Endothelial cell of umbilical vein (primary cell): ENCODE measurements around the gene VDAC2. TPM values are rescaled to one million over a fixed set of nuclear protein-coding genes. Genes with fewer than 3 reads are reported as not detected.

Experiments
- BruUV-seq: library from RNA; stranded (reverse); fragments of 400-500 nt; replicated peaks from 2 replicates; lab custom pipeline; 2021; lab: Mats Ljungman, UMichigan
- CTCF ChIA-PET: fragments of 300-600, 350-600 bp; sonication (Branson Sonifier 250); formaldehyde crosslinking; loops from one replicate; lab custom pipeline; 2021; ENCODE audit warnings: antibody characterized with exemption, inconsistent platforms; lab: Charles Lee
- POLR2A ChIA-PET: fragments of 300-600, 350-600 bp; sonication (Branson Sonifier 250); formaldehyde crosslinking; loops from one replicate; lab custom pipeline; 2021; ENCODE audit warnings: antibody characterized with exemption, inconsistent platforms; lab: Charles Lee
- DNase-seq: peaks from one replicate; pipeline ENCODE4 v3.0.0-alpha.2; 2011; ENCODE audit warnings: low read depth, low spot score
- FAIRE-seq: peaks from 2 replicates; lab custom pipeline; 2011; peaks lifted over from hg19 to GRCh38; lab: Jason Lieb, UNC
- H2AFZ ChIP-seq: 2 replicates; pipeline ENCODE4 v1.6.0; 2012; ENCODE audit warnings: low read depth, low read length, control low read depth, inconsistent platforms
- H3K27ac ChIP-seq: 2 replicates; pipeline ENCODE4 v1.5.1; 2011; ENCODE audit warnings: low read depth, mild to moderate bottlenecking, control low read depth, low read length, moderate library complexity; ENCODE audit not compliant: insufficient read depth
- H3K27me3 ChIP-seq, 2 experiments: 2 replicates each; pipeline versions ENCODE4 v1.6.0 to v1.6.1; 2011; ENCODE audit warnings: low read length in 2 of 2, mixed read lengths in 1 of 2; ENCODE audit not compliant: control insufficient read depth in 2 of 2, insufficient read depth in 2 of 2
- H3K36me3 ChIP-seq, 2 experiments: 2 replicates in 1 of 2; 3 replicates in 1 of 2; pipeline ENCODE4 v1.5.1; 2011; ENCODE audit warnings: low read length in 2 of 2, mild to moderate bottlenecking in 1 of 2, moderate library complexity in 1 of 2; ENCODE audit not compliant: control insufficient read depth in 2 of 2, insufficient read depth in 2 of 2; ENCODE audit errors: extremely low read depth in 1 of 2
- H3K4me1 ChIP-seq: 3 replicates; pipeline ENCODE4 v1.5.1; 2011; ENCODE audit warnings: mild to moderate bottlenecking, low read length; ENCODE audit not compliant: control insufficient read depth, insufficient read depth; ENCODE audit errors: extremely low read depth
- H3K4me2 ChIP-seq: 2 replicates; pipeline ENCODE4 v1.6.1; 2011; ENCODE audit warnings: low read length, control low read depth, mixed read lengths; ENCODE audit not compliant: insufficient read depth
- H3K4me3 ChIP-seq, 3 experiments: fragments of 200-600 bp in 1 of 3; sonication (generic), shearing (Covaris generic) in 1 of 3; replicated peaks in 1 of 3; 2 replicates each; pipeline ENCODE4 v1.5.1; 2011 to 2016; ENCODE audit warnings: control low read depth in 3 of 3, low read length in 3 of 3, mild to moderate bottlenecking in 2 of 3, inconsistent platforms in 1 of 3, low read depth in 1 of 3, moderate library complexity in 1 of 3; ENCODE audit not compliant: insufficient read depth in 1 of 3
- H3K79me2 ChIP-seq: 2 replicates; pipeline ENCODE4 v1.6.0; 2012; ENCODE audit warnings: low read length, inconsistent platforms; ENCODE audit not compliant: control insufficient read depth, insufficient read depth
- H3K9ac ChIP-seq: replicated peaks from 2 replicates; pipeline ENCODE3; 2011; ENCODE audit warnings: low read length, control low read depth; ENCODE audit not compliant: insufficient read depth; ENCODE audit errors: extremely low read depth
- H3K9me1 ChIP-seq: replicated peaks from 3 replicates; pipeline ENCODE4 v1.6.0; 2011; ENCODE audit warnings: mild to moderate bottlenecking, low read length; ENCODE audit not compliant: control insufficient read depth, insufficient read depth; ENCODE audit errors: extremely low read depth
- H3K9me3 ChIP-seq: replicated peaks from 2 replicates; pipeline ENCODE4 v1.5.1; 2012; ENCODE audit warnings: low read length, inconsistent platforms; ENCODE audit not compliant: control insufficient read depth, insufficient read depth
- H4K20me1 ChIP-seq: replicated peaks from 2 replicates; pipeline ENCODE3; 2011; ENCODE audit warnings: mild to moderate bottlenecking, low read length; ENCODE audit not compliant: control insufficient read depth, insufficient read depth; ENCODE audit errors: extremely low read depth
- CTCF ChIP-seq, 2 donors: IDR thresholded peaks; 1 replicate in 1 of 2; 2 replicates in 1 of 2; pipeline ENCODE4 v1.5.1; 2011; ENCODE audit warnings: low read length in 2 of 2, mild to moderate bottlenecking in 2 of 2, moderate library complexity in 2 of 2, control low read depth in 1 of 2, inconsistent platforms in 1 of 2, low read depth in 1 of 2; ENCODE audit not compliant: insufficient read depth in 1 of 2; ENCODE audit errors: extremely low read depth in 1 of 2
- EZH2 ChIP-seq: IDR thresholded peaks from 2 replicates; pipeline ENCODE4 v1.6.1; 2012; ENCODE audit warnings: borderline replicate concordance, low read depth, mild to moderate bottlenecking, moderate library complexity, low read length, inconsistent platforms; ENCODE audit not compliant: severe bottlenecking
- GATA2 ChIP-seq: IDR thresholded peaks from 2 replicates; pipeline ENCODE4 v1.7.0; 2011; ENCODE audit warnings: low read depth, mild to moderate bottlenecking, moderate library complexity, mixed read lengths, low read length; ENCODE audit not compliant: insufficient read length, insufficient read depth
- JUN ChIP-seq: IDR thresholded peaks from 2 replicates; pipeline ENCODE4 v1.6.1; 2011; ENCODE audit warnings: borderline replicate concordance, low read depth; ENCODE audit not compliant: insufficient read length, insufficient read depth
- MAX ChIP-seq: IDR thresholded peaks from 2 replicates; pipeline ENCODE4 v1.6.1; 2011; ENCODE audit not compliant: insufficient read depth, insufficient read length
- MYC ChIP-seq: IDR thresholded peaks from one replicate; pipeline ENCODE4 v1.6.1; 2011; ENCODE audit warnings: mild to moderate bottlenecking, low read depth, low read length
- POLR2AphosphoS5 ChIP-seq: IDR thresholded peaks from 2 replicates; pipeline ENCODE4 v1.6.1; 2012; ENCODE audit warnings: low read depth, mild to moderate bottlenecking, control low read depth, low read length, moderate library complexity; ENCODE audit not compliant: insufficient read depth
- dilution Hi-C: fragments of 300-500 bp; cut with MboI; formaldehyde crosslinking; loops from one replicate; pipeline ENCODE4 v1.15.0; 2019; ENCODE audit warnings: low sequenced_read_pairs; ENCODE audit not compliant: extremely low pct_ligation_motif_present
- intact Hi-C: fragments of 100-400 bp; cut with micrococcal nuclease; formaldehyde crosslinking; loops from one replicate; pipeline ENCODE4 v1.10.0; 2022
- polyA plus RNA-seq, 4 experiments: library from polyadenylated mRNA; depleted of rRNA in 3 of 4; stranded (reverse) in 3 of 4; unstranded in 1 of 4; fragments of >200 nt; gene quantifications; 2 replicates each; pipeline versions ENCODE4 v1.2.1 to v1.2.3, GENCODE V29; 2011 to 2012; ENCODE audit warnings: missing spikeins in 1 of 4
- total RNA-seq: library from RNA; stranded (reverse); gene quantifications from 2 replicates; pipeline ENCODE4 v1.2.3, GENCODE V29; 2021

The VDAC2 gene
- total and polyA plus RNA-seq, 2 donors (not counting 3 experiments of a cell fraction or from before 2014, with no cell fraction given), result 89.3 to 222 TPM

GRCh38 chr10:75176046-75176445 is 34.5 kb upstream of the VDAC2 start:
- dilution Hi-C loops (no loop called here), intact Hi-C loops (no loop called here)
- no peaks in the 10 kb centered on the region for H3K79me2 ChIP-seq
- FAIRE-seq (no peak), DNase-seq (no peak)
- H3K4me2 ChIP-seq, result no peak overlapping the region
- ChIA-PET CTCF (interaction anchor here (1.3 kb wide), 2 partner anchors 11 to 54 kb away, joined by 3 to 4 read pairs; no protein-coding TSS in a partner anchor), POLR2A (no interaction called here)
- no peak overlapping the region for H3K9ac ChIP-seq
- no peak overlapping the region for H2AFZ ChIP-seq
- BruUV-seq, result no TSS peak
- H3K4me3 ChIP-seq, result no peak overlapping the region
- no peaks in the 10 kb centered on the region for H3K27me3 ChIP-seq
- peaks cover 13% of the 10 kb centered on the region for H3K4me1 ChIP-seq
- H4K20me1 ChIP-seq, result no peaks in the 10 kb centered on the region
- no peaks in the 10 kb centered on the region for H3K9me3 ChIP-seq
- TF ChIP-seq POLR2AphosphoS5 (no peak), GATA2 (no peak), JUN (no peak), EZH2 (no peak), MYC (no peak), MAX (no peak), CTCF (IDR thresholded peaks at IDR 0.05; ENCODE audit: extremely low read depth in 1 of 2, insufficient read depth in 1 of 2, low read depth in 1 of 2, low read length in 2 of 2) (no peak)
- no peak overlapping the region for H3K27ac ChIP-seq
- peaks cover 0 to 2% of the 10 kb centered on the region in 2 experiments for H3K36me3 ChIP-seq
- no peaks in the 10 kb centered on the region for H3K9me1 ChIP-seq
